Measurements from ENCODE around the gene COG3. TPM values are rescaled to one million over a fixed set of nuclear protein-coding genes. Genes with fewer than 3 reads are reported as not detected.

The COG3 gene
- total and polyA plus RNA-seq, 2 of the 13 experiments (the other 11 are each of a cell fraction or from before 2014, with no cell fraction given): 37.8 to 47.5 TPM

DNA sequence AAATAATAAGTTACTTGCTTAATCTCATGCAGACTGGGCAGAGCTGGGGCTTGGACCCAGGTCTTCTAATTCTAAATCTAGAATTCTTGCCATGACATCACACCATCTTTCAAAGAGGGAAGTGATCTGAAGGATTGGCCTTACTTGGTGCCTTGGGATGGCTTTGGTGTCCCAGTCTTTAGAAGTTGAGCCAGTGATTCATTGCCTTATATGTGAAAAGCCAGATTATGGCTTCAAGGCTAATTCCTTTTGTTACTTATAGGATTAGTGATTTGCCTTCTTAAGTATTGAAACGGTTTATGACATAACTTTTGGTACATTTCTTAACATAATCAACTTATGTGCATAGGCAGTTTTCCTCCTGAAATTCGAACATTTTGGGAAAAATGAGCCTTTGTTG lies 14.9 kb downstream of the COG3 start:
- Histone ChIP-seq H3K27me3 (ENCODE audit: control insufficient read depth in 1 of 2, insufficient read depth in 2 of 2, low read length in 2 of 2) (no peaks in the 10 kb centered on the region), H4K20me1 (ENCODE audit: insufficient read depth, low read length) (0 out of 2 replicates have a peak, but pooled peaks cover 4% of the 10 kb centered on the region), H2AFZ (ENCODE audit: low read length) (no peak overlapping the region), H3K4me3 (replicated peaks in 1 of 3; ENCODE audit: insufficient read depth in 1 of 3, low read depth in 2 of 3, low read length in 3 of 3) (no peak overlapping the region), H3K36me3 (replicated peaks in 1 of 2; ENCODE audit: control insufficient read depth in 1 of 2, insufficient read depth in 2 of 2, low read length in 2 of 2) (peaks cover 6 to 60% of the 10 kb centered on the region in 2 experiments), H3K4me2 (ENCODE audit: low read depth, low read length) (no peak overlapping the region), H3K4me1 (ENCODE audit: insufficient read depth, low read length) (peaks cover 5% of the 10 kb centered on the region), H3K79me2 (ENCODE audit: insufficient read depth, low read length) (peaks cover 20% of the 10 kb centered on the region), H3K9ac (ENCODE audit: insufficient read depth, low read depth, low read length) (no peak overlapping the region), H3K27ac (ENCODE audit: extremely low read length, insufficient read depth, low read length) (no peak overlapping the region), H3K9me3 (ENCODE audit: low read length) (no peaks in the 10 kb centered on the region)
- CTCF ChIA-PET (ENCODE audit: low intra/inter-chr PET ratio, low total read pairs): no interaction called here
- ATAC-seq (no peak), DNase-seq (ENCODE audit: low spot score) (no peak), FAIRE-seq (no peak)
- in situ Hi-C loops (cut with HindIII; ENCODE audit: extremely low pct_ligation_motif_present, low pct_unique_long_range_greater_than_20kb) (no loop called here), intact Hi-C loops (cut with micrococcal nuclease; ENCODE audit: unreplicated experiment) (no loop called here)
- no TSS peak for BruUV-seq (replicated peaks)
- WGBS (ENCODE audit: low lambda C conversion rate): 90% methylated on average over 2 of the region's 2 CpGs
- POLR2A ChIA-PET: no interaction called here
- TF ChIP-seq, protein P1, sequence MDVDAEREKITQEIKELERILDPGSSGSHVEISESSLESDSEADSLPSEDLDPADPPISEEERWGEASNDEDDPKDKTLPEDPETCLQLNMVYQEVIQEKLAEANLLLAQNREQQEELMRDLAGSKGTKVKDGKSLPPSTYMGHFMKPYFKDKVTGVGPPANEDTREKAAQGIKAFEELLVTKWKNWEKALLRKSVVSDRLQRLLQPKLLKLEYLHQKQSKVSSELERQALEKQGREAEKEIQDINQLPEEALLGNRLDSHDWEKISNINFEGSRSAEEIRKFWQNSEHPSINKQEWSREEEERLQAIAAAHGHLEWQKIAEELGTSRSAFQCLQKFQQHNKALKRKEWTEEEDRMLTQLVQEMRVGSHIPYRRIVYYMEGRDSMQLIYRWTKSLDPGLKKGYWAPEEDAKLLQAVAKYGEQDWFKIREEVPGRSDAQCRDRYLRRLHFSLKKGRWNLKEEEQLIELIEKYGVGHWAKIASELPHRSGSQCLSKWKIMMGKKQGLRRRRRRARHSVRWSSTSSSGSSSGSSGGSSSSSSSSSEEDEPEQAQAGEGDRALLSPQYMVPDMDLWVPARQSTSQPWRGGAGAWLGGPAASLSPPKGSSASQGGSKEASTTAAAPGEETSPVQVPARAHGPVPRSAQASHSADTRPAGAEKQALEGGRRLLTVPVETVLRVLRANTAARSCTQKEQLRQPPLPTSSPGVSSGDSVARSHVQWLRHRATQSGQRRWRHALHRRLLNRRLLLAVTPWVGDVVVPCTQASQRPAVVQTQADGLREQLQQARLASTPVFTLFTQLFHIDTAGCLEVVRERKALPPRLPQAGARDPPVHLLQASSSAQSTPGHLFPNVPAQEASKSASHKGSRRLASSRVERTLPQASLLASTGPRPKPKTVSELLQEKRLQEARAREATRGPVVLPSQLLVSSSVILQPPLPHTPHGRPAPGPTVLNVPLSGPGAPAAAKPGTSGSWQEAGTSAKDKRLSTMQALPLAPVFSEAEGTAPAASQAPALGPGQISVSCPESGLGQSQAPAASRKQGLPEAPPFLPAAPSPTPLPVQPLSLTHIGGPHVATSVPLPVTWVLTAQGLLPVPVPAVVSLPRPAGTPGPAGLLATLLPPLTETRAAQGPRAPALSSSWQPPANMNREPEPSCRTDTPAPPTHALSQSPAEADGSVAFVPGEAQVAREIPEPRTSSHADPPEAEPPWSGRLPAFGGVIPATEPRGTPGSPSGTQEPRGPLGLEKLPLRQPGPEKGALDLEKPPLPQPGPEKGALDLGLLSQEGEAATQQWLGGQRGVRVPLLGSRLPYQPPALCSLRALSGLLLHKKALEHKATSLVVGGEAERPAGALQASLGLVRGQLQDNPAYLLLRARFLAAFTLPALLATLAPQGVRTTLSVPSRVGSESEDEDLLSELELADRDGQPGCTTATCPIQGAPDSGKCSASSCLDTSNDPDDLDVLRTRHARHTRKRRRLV (CRISPR knock-in tag; IDR thresholded peaks at IDR 0.05): no peak
- no peak for TF ChIP-seq BATF2 (CRISPR knock-in tag; IDR thresholded peaks at IDR 0.05)
- no peak for TF ChIP-seq SALL1 (CRISPR knock-in tag; IDR thresholded peaks at IDR 0.05)
- TF ChIP-seq, protein P2, sequence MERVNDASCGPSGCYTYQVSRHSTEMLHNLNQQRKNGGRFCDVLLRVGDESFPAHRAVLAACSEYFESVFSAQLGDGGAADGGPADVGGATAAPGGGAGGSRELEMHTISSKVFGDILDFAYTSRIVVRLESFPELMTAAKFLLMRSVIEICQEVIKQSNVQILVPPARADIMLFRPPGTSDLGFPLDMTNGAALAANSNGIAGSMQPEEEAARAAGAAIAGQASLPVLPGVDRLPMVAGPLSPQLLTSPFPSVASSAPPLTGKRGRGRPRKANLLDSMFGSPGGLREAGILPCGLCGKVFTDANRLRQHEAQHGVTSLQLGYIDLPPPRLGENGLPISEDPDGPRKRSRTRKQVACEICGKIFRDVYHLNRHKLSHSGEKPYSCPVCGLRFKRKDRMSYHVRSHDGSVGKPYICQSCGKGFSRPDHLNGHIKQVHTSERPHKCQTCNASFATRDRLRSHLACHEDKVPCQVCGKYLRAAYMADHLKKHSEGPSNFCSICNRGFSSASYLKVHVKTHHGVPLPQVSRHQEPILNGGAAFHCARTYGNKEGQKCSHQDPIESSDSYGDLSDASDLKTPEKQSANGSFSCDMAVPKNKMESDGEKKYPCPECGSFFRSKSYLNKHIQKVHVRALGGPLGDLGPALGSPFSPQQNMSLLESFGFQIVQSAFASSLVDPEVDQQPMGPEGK (CRISPR knock-in tag; IDR thresholded peaks at IDR 0.05): no peak
- TF ChIP-seq ZNF225 (CRISPR knock-in tag; IDR thresholded peaks at IDR 0.05): no peak
- no peak for TF ChIP-seq ZBTB43 (CRISPR knock-in tag; conservative IDR thresholded peaks at IDR 0.05)
- TF ChIP-seq ZBTB39 (CRISPR knock-in tag; IDR thresholded peaks at IDR 0.05): no peak
- no peak for TF ChIP-seq MZF1 (CRISPR knock-in tag; IDR thresholded peaks at IDR 0.05; ENCODE audit: borderline replicate concordance)
- TF ChIP-seq, protein P3, sequence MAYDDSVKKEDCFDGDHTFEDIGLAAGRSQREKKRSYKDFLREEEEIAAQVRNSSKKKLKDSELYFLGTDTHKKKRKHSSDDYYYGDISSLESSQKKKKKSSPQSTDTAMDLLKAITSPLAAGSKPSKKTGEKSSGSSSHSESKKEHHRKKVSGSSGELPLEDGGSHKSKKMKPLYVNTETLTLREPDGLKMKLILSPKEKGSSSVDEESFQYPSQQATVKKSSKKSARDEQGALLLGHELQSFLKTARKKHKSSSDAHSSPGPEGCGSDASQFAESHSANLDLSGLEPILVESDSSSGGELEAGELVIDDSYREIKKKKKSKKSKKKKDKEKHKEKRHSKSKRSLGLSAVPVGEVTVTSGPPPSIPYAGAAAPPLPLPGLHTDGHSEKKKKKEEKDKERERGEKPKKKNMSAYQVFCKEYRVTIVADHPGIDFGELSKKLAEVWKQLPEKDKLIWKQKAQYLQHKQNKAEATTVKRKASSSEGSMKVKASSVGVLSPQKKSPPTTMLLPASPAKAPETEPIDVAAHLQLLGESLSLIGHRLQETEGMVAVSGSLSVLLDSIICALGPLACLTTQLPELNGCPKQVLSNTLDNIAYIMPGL (CRISPR knock-in tag; IDR thresholded peaks at IDR 0.05; ENCODE audit: borderline replicate concordance in 1 of 2, low read depth in 1 of 2): no peak
